Erythroblast (primary cell): Measurements from ENCODE around the gene AFF4.

Experiments used
- GATA1 ChIP-seq: IDR thresholded peaks from 2 replicates; pipeline ENCODE4 v1.6.1; 2011; ENCODE audit warnings: low read depth, mild to moderate bottlenecking, control low read depth, low read length, moderate library complexity
- POLR2A ChIP-seq: IDR thresholded peaks from 2 replicates; pipeline ENCODE4 v1.6.1; 2011; ENCODE audit warnings: mild to moderate bottlenecking, low read length

- TF ChIP-seq POLR2A, result no peak
- TF ChIP-seq GATA1, result no peak
Measured at GRCh38 chr5:132979976-132980375, 16.5 kb upstream of the AFF4 start.
